Activated naive CD8-positive, alpha-beta T cell treated with anti-CD3 and anti-CD28 coated beads, Interleukin-2, amount 50 U/mL, for 16 hours (primary cell): ENCODE data around the gene PGA5.
A peak's percentile ranks its signal among the peaks of the same experiment; 100 is the strongest.
"Not testable (repeated sequence)": the region's sequence is repeated elsewhere in the genome, so short reads cannot be mapped to it uniquely, and the experiment has no call there.

Experiments
- DNase-seq: peaks from one replicate; pipeline ENCODE4 v3.0.0-alpha.2; 2020; ENCODE audit warnings: low read depth, low spot score

Gene PGA5

DNA sequence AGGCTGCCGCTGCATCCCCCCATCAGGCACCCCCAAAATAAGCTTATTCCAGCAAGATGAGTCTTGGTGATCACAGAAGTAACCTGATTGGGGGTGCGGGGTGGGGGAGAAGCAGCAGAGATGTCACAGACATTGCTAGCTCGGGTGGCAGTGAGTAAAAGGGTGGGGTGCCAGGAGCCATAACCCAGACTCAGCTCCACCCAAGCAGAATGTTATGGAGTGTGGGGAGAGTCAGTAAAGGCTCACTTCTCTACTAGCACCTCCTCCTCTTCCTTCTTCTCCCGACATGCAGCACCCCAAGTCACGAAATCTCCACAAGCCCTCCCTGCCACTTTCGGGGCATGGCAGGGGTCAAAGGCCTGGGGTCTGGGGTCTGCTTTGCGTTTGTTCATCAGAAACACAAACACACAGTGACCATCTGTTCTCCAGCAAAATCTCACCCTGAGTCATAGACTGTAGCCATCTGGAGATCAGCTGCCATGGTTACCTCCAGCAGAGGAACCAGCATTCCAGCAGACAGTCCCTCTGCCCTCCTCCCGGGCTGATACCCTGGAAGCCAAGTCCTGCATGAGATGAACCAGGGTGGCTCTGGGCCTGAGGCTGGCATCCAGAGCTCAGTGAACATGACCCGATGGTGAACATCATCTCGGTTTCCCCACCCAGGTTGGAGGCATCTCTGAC, 14.4 kb upstream of the PGA5 start:
- DNase-seq: not testable (repeated sequence)

DNA sequence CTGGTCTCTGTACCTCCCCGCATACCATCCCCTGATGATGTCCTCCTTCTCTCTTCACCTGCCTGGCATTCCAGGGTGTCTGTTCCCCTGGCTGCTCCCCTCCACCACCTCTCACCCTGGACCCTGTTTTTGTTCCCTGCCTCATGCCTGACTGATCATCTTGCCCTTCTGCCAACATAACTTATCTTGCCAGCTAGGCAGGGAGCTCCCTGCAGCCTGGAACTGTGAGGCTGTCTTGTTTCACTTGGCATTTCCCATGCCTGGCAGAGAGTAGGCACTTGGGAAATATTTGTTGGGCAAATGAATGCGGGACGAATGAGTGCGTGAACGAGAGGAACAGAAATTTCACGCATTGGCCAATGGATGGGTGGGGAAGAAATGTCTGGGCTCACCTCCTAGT, 11.5 kb upstream of the PGA5 start:
- DNase-seq: not testable (repeated sequence)

DNA sequence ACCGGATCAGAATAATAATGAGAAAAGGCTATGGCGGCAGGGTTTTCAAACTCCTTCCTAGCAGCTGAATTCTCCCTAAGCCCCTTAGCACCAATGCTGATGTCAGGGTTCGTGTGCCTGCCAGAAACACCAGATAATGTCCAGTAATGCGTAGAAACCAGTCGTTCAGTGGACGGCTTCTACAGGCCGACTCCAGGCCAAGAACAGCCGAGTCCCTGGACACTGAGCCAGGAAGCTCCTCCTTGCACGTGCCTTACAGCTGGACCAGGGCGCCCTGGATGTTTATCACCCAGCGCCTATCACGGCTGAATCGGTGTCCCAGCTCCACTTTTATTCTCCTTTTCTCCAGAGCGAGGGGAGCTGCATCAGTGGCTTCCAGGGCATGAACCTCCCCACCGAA, 9.9 kb upstream of the PGA5 start:
- not testable (repeated sequence) for DNase-seq

DNA sequence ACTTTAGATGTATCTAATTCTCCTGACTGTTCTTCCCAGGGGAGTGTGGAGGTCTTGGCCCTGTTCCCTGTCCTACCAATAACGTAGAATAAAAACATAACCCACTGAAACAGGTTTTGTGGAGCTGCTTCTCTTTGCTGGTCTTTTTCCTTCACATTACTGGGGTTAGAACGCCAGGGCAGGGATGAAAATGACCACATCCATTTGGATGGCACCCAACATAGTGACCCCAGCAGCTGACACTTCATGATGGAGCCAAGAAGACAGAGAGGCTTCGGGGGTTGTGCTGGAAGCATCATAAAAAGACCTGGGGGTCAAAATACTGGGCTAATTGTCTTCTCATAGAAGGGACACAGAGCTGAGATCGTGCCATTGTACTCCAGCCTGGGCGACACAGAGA, 9.4 kb upstream of the PGA5 start:
- DNase-seq: not testable (repeated sequence)

DNA sequence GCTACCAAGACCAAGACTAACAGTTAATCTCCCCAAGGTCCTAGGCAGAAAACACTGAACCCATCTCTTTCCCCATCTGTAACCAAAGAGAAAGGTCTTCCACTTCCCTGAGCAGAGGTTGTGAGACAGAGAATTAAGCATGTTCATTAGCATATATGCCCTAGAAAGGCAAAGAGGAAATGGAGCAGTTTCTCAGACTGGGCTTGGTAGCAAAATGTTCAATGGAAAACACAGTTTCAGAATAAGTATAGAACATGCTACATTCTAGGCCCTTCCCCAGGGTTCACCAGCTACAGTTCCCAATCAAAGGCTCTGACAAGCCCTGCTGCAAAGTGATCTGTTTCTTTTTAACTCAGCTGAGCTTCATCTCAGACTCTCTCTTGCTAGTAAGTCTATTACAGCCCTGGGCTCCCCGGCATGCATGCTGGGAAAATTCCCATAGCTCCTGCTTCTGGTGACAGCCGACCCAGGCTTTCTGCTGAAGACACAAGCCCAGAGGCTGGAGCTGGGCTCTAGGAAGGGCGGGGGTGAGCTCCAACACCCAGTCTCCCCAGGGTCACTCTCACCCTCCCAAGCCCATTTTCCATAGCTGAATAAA, 8.3 kb upstream of the PGA5 start:
- not testable (repeated sequence) for DNase-seq

DNA sequence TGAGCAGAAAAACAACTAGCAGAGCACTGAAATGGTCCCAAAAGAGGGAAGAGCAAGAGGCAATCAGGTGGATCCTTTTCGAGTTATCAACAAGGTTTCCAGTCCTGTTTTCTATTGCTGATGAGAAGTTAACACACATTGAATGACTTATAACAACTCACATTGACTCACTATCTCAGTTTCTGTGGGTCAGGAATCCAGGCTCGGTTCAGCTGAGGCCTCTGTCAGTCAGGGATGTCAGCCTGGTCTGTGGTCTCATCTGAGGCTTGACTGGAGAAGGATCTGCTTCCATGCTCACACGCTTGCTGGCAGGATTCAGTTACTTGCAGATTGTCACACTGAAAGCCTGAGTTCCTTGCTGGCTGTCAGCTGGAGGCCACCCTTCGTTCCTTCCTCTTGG, 3.8 kb upstream of the PGA5 start:
- DNase-seq: not testable (repeated sequence)

DNA sequence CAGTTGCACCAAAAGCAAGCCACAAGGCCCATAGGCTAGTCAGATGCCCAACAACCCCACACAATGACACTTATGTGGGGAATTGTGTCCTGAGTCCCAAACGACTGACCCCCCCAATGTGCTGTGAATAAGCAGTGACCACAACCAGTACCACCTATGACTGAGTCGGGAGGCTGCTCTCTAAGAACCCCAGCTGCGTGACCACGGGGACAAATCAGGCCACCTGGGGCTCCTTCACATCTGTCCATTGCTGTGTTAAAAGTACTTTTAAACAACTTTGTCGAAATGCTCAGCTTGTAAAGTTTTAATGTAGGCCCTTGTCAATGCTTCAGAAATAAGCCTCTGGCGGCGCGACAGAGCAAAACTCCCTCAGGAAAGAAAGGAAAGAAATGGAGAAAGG, 687 bp upstream of the PGA5 start:
- not testable (repeated sequence) for DNase-seq

DNA sequence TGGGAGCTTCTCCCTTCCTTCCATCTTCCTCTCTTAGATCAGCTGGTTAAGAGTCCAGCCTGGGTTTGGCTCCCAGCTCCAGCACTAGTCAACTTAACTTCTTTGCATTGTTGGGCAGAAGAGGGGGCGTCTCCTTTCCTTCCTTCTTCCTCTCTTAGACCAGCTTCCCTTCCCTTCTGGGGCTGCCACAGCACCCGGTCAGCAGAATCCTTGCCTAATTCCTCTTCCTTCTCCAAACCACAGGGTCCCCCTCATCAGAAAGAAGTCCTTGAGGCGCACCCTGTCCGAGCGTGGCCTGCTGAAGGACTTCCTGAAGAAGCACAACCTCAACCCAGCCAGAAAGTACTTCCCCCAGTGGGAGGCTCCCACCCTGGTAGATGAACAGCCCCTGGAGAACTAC, 551 bp downstream of the PGA5 start:
- not testable (repeated sequence) for DNase-seq

DNA sequence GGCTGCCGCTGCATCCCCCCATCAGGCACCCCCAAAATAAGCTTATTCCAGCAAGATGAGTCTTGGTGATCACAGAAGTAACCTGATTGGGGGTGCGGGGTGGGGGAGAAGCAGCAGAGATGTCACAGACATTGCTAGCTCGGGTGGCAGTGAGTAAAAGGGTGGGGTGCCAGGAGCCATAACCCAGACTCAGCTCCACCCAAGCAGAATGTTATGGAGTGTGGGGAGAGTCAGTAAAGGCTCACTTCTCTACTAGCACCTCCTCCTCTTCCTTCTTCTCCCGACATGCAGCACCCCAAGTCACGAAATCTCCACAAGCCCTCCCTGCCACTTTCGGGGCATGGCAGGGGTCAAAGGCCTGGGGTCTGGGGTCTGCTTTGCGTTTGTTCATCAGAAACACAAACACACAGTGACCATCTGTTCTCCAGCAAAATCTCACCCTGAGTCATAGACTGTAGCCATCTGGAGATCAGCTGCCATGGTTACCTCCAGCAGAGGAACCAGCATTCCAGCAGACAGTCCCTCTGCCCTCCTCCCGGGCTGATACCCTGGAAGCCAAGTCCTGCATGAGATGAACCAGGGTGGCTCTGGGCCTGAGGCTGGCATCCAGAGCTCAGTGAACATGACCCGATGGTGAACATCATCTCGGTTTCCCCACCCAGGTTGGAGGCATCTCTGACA, 4.4 kb downstream of the PGA5 start:
- DNase-seq: not testable (repeated sequence)

DNA sequence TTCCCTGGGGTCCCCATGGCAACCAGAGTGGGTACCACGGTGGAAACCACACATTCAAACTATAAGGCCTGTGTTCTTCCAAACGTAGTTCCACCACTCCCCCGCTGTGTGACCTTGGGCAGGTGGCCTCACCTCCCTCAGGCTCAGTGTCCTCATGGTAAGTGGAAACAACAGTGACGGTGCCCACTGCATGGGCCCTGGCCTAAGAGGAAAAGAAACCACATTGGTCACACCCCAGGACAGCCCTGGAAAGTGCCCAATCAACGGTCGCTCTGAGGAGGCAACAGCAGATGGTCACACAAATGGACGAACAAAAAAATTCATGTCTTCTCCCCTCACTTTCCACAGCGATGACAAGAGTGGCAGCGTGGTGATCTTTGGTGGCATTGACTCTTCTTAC, 7.1 kb downstream of the PGA5 start:
- DNase-seq: not testable (repeated sequence)

DNA sequence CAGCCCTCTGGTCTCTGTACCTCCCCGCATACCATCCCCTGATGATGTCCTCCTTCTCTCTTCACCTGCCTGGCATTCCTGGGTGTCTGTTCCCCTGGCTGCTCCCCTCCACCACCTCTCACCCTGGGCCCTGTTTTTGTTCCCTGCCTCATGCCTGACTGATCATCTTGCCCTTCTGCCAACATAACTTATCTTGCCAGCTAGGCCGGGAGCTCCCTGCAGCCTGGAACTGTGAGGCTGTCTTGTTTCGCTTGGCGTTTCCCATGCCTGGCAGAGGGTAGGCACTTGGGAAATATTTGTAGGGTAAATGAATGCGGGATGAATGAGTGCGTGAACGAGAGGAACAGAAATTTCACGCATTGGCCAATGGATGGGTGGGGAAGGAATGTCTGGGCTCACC, 8.2 kb downstream of the PGA5 start:
- not testable (repeated sequence) for DNase-seq

DNA sequence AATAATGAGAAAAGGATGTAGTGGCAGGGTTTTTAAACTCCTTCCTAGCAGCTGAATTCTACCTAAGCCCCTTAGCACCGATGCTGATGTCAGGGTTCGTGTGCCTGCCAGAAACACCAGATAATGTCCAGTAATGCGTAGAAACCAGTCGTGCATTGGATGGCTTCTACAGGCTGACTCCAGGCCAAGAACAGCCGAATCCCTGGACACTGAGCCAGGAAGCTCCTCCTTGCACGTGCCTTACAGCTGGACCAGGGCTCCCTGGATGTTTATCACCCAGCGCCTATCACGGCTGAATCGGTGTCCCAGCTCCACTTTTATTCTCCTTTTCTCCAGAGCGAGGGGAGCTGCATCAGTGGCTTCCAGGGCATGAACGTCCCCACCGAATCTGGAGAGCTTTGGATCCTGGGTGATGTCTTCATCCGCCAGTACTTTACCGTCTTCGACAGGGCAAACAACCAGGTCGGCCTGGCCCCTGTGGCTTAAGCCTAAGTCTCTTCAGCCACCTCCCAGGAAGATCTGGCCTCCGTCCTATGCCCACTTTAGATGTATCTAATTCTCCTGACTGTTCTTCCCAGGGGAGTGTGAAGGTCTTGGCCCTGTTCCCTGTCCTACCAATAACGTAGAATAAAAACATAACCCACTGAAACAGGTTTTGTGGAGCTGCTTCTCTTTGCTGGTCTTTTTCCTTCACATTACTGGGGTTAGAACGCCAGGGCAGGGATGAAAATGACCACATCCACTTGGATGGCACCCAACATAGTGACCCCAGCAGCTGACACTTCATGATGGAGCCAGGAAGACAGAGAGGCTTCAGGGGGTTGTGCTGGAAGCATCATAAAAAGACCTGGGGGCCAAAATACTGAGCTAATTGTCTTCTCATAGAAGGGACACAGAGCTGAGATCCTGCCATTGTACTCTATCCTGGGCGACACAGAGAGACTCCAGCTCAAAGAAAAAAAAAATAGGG, 10.1 kb downstream of the PGA5 start:
- not testable (repeated sequence) for DNase-seq

DNA sequence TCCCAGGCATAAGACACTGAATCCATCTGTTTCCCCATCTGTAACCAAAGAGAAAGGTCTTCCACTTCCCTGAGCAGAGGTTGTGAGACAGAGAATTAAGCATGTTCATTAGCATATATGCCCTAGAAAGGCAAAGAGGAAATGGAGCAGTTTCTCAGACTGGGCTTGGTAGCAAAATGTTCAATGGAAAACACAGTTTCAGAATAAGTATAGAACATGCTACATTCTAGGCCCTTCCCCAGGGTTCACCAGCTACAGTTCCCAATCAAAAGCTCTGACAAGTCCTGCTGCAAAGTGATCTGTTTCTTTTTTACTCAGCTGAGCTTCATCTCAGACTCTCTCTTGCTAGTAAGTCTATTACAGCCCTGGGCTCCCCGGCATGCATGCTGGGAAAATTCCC, 11.4 kb downstream of the PGA5 start:
- not testable (repeated sequence) for DNase-seq

DNA sequence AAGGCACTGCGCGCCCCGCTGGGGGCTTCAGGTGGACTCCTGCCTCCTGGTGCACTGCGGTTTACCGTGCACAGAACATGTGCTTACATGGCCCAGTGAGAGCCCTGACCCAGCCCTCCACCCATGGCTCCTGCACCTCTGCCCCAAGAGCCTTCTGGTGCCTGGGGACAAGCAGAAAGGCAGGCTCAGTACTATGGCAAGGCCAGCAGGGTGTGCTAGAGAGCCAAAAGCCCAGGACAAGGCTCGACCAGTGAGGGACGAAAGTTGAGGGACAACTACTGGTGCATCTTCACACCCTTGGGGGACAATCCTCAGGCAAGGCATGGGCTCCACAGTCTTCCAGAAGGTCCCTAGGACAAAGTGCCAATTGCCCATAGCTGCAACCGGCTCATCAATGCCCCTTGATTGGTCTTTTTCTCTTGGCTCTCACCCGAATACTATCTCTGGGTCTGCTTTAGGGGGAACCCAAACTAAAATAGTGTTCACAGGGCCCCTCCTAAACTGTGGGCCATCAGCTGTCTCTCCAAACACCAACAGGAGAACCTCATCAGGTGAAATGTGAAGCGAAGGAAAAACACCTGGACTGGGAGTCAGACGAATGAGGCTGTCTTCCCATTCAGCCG, 13.5 kb downstream of the PGA5 start:
- DNase-seq: peak; percentile 26

DNA sequence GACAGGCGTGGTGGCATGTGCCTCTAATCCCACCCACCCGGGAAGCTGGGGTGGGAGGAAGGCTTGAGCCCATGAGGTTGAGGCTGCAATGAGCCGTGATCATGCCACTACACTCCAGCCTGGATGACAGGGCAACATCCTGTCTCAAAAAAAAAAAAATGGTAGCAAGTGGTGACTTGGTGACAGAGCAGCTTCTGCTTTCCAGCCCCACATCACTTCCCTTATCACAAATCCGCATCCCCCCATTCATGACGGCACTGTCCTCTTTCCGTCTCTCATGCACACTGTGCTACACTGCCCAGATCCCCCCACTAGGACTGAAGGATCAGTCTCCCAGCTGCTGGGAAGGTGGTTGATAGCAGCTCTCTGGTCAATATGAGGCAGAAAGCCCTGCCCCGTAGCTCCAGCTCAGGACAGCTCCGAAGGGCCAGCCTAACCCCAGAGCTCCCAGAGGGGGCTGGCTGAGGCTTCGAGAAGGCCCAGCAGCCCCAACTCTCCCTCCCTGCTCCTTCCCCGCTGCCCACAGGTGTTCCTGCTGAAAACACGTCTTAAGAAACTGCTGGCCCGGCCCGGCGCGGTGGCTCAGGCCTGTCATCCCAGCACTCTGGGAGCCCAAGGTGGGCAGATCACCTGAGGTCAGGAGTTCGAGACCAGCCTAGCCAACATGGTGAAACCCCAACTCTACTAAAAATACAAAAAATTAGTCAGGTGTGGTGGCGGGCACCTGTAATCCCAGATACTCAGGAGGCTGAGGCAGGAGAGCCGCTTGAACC, 15.9 kb downstream of the PGA5 start:
- DNase-seq: no peak

DNA sequence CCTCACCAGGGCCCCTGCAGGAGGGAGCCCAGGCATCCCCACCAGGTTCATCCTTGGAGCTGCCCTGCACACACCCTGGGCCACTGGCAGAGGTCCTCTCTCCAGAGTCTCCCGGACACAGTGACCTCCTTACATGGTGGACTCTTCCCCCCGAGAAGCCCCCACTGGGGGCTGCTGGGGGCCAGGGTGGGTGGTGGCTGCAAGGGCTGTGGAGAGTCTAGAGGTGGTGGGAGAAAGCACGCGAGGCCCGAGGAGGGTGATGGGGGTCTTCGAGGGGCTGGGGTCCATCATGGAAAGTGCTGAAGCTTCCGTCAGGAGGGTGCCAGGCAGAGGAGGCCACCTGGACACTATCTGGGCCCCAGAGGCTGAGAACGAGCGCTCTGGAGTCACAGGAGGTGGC, 17.6 kb downstream of the PGA5 start:
- DNase-seq: no peak

DNA sequence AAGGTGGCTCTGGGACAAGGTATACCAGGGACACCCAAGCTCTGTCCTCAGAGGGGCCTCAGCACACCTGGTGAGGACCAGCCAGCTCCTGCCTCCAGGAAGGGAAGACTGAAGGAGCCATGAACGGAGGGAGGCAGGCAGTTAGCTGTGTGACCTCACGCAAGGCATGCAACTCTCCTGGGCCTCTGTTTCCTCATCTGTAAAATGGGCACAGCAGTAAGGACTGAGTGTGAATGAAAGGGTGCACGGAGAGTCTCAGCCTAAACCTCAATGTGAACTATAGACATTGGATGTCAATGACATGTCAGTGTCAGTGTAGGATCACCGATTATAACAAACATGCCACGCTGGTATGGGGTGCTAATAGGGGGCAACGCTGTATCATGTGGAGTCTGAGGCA, 18.4 kb downstream of the PGA5 start:
- no peak for DNase-seq

DNA sequence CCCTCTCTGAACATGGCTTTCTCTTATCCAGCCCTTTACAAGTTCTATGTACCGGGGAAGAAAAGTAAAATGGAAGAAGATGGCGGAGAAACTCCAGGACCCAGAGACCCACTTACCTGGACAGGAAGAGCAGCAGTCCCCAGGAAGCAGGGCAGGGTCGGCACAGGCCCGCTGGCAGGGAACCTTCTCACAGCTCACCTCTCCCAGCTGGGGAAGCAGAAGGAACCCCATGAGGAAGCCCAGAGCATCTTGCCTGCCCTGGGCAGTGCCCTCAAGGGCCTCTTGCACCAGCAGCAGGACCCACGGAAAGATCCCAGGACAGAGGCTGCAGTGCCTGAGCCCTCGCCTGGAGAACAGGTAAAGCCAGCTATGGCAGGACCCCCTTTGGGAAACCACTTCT, 23.4 kb downstream of the PGA5 start:
- DNase-seq: no peak

DNA sequence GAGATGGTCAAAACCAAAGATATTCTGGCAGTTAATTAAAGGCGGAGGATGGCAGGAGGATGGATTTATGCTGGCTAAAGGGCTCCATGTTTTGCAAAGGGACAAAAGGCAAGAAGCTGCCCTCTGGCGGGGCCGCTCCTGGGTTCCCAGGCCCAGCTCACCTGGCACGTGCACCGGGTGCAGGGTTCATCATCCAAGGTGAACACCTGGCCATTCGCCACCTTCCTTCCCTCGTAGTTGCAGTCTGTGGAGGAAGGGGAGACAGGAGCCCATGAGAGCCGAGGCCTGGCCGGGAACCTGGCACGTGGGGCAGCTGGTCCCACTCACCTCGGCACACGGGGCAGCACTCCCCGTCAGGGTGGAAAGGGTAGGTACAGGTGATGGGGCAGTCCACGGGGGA, 23.8 kb downstream of the PGA5 start:
- no peak for DNase-seq

DNA sequence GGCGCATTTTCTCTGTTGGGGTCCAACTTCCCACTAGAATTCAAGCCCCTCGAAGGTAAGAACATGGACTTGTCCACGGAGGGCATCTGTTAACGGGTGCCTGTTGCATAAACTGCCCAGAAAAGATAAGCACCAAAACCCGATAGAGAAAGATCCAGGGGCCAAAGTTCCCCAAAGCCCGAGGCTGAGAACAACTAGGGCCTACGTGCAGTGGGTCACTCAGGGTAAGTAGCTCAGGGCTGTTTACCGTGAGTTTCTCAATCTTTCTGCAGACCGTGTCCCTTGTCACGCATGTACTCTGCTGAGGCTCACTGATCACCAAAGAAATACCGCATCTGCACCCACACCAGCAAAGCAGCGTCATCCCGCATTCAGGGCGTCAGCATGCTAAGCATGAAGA, 24.4 kb downstream of the PGA5 start:
- no peak for DNase-seq

DNA sequence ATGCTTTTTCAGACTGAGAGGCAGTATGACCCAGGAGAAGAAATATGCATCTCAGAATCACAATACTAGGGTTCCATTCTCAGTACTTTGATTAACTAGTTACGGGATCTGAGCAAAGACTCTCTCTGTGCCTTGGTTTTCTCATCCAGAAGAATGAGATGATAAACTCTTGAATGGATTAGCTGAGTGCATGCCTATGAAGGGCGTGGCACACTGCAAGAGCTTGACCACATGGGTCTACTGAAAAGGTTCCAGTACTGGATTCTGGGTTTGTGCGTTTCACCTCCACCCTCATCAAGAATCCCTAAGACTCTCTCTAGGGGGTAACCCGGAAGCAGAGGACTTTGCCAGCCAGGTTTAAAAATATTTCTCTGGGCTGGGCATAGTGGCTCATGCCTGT, 25.6 kb downstream of the PGA5 start:
- no peak for DNase-seq
